Bone marrow (tissue), 2 donors: ENCODE results near the gene CLASP1.
A peak's percentile ranks its signal among the peaks of the same experiment; 100 is the strongest.
"Not testable (repeated sequence)": the region's sequence is repeated elsewhere in the genome, so short reads cannot be mapped to it uniquely, and the experiment has no call there.

ENCODE experiments used
- DNase-seq, 2 donors: peaks; one replicate each; lab custom pipeline; 2025; lab: John Stamatoyannopoulos, UW

Gene CLASP1

GRCh38 chr2:121659933-121660332 is 10.7 kb upstream of the CLASP1 start:
- no peak for DNase-seq

DNA sequence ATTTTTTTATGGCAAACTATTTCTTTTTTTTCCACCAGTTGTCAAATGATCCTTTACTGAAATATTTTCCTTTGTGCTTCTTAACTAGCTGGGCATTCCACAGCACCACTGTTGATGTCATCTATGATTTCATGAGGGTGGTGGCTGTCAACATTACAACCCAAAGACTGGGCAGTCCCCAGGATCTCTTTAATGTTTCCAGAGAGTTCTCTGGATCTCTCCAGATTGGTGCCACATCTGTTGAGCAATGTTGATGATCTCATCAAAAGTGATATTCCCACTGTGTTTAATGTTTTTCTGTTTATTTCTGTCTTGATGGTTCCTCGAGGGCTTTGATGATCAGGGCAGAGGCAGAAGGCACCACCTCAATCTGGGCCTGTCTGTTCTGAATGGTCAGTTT is 9.1 kb upstream of the CLASP1 start:
- not testable (repeated sequence) for DNase-seq

DNA sequence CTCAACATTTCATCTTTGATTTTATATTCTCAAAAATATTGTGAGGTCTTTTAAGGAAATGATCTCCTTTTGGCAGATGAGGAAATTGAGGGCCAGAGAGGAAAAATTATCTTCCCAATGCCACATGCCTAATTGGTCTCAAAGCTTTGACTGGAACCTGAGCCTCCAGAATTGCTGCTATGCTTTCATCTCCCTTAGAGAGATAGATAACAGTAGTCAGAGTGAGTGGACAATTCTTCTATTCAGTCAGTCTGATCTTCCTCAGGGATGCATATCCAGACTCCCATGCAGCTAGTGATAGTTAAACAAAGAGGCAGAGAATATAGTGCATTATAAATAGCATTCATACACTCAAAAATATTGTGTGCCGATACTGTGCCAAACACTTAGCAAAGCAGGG is 3.8 kb upstream of the CLASP1 start:
- DNase-seq: no peak

GRCh38 chr2:121650315-121650930 is 1.2 kb upstream of the CLASP1 start:
- DNase-seq: peak in 1 of 2 donors; percentile 22

DNA sequence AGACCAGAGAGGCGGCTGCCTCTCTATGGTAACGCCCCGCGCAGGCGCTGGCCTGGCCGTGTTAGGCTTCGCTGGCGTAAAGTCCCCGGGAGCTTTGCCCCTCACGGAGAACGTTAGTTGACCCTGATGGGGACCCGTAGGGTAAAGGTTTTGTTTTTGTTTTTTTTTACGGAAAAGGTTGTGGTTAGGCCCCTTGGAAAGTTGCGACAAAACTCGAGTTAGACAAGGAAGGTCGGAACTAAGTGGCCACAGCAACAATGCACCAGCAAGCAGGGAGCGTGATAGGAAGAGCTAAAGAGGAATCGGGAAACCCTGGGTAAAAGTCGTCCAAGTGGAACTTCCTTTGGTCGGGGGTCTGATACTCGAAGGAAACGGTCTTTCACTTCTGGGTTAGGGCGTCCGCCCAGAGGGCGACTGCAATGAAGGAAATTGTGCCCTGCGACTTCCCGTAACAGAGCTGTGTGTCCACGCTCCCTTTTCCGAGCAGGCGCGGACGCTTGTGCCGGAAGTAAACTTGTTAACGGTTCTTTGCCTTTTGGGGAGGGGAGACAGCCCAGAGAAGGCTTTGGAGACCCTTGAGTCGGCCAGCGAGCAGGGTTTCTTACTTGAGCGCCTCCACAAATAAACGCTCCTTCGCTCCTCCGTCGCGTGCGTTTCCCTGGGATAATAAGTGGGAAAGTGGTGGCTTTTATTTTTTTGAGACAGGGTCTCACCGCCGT is 493 bp upstream of the CLASP1 start:
- DNase-seq: peak; percentile 82 to 98

DNA sequence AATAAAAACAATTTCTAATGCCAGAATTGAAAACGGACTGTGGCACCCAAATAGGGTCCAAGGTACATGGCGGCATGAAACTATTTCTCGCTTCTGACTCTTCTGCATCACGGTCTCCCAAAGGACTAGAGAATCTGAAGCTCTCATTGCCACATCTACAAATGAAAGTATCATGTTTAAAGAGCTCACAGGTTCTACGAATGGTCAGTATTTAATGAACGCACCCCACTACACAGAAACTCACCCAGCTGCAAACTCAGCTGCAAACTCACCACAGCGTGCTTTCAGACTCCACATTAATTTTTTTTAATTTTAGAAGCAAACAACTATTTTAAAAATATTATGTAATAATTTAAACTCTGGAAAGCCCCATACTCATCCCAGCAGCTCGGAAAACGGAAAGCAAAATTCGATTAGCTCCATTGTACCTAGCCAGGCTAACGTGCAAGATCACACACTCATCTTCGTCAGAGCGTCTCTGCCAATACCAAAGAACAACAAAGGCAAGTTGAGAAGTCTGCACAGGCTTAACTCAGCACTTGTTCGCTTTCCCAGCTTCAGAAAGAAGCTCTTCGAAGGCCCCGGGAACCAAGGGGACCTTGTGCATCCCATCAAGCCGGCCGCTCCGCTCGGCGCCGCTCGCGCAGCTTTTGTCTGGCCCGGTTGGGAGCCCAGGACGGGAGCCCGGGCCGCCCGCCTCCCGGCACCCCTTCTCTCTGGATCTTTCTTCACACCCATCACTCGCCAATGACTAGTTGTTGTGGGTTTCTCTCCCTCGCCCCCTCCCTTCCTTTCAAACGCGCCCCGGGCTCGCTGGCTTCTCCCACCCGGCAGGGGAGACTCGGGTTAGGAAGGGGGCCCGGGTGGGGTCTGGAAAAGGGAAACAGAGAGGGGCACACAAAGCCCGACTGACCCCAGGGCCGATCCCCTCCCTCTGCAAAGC is 785 bp downstream of the CLASP1 start:
- DNase-seq: no peak

GRCh38 chr2:121647396-121647795 is 1.9 kb downstream of the CLASP1 start:
- DNase-seq: no peak

DNA sequence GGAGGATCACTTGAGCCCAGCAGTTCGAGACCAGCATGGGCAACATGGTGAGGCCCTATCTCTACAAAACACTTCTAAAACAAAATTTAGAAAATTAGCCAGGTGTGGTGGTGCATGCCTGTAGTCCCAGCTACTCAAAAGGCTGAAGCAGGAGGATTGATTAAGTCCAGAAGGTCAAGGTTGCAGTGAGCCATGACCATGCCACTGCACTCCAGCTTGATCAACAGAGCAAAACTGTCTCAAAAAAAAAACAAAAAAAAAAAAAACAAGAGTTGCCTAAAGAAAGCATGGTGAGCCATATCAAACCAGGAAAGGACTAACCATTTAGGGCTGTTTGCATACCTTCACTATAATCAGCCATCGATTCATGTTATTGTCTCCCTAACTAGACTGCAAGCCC is 4.5 kb downstream of the CLASP1 start:
- no peak for DNase-seq

- DNase-seq: no peak
Observed at GRCh38 chr2:121643877-121644276, 5.4 kb downstream of the CLASP1 start.

- DNase-seq: no peak
Observed at GRCh38 chr2:121640380-121641316, 8.6 kb downstream of the CLASP1 start.

GRCh38 chr2:121639846-121640245 is 9.4 kb downstream of the CLASP1 start:
- not testable (repeated sequence) for DNase-seq

- DNase-seq: no peak
Observed at GRCh38 chr2:121638333-121638732, 10.9 kb downstream of the CLASP1 start.

GRCh38 chr2:121635371-121635770 is 13.9 kb downstream of the CLASP1 start:
- DNase-seq: no peak

GRCh38 chr2:121634354-121635307 is 14.6 kb downstream of the CLASP1 start:
- no peak for DNase-seq

- DNase-seq: no peak
Observed at GRCh38 chr2:121633463-121633862, 15.8 kb downstream of the CLASP1 start.

GRCh38 chr2:121627525-121628050 is 21.7 kb downstream of the CLASP1 start:
- no peak for DNase-seq

- no peak for DNase-seq
Observed at GRCh38 chr2:121626777-121627524, 22.3 kb downstream of the CLASP1 start.

GRCh38 chr2:121625953-121626352 is 23.3 kb downstream of the CLASP1 start:
- DNase-seq: no peak

GRCh38 chr2:121617042-121617599 is 32.1 kb downstream of the CLASP1 start:
- DNase-seq: no peak
